ENCODE measurements around the gene NTM.

The NTM gene

GRCh38 chr11:131694526-131695424, 324.4 kb downstream of the NTM start:
- H3K27ac ChIP-seq (ENCODE audit: low read length): no peak overlapping the region
- no peaks in the 10 kb centered on the region for H3K36me3 ChIP-seq (replicated peaks; ENCODE audit: low read depth, low read length)
- H3K4me1 ChIP-seq (ENCODE audit: low read length): no peaks in the 10 kb centered on the region
- peak; percentile 77 for TF ChIP-seq CTCF (IDR thresholded peaks at IDR 0.05; ENCODE audit: low read depth, low read length)
- no peak for TF ChIP-seq EZH2phosphoT487 (IDR thresholded peaks at IDR 0.05; ENCODE audit: low read depth)
- peak overlapping the region; percentile 13; the same call in 1 of the 2 replicates for H3K4me2 ChIP-seq (ENCODE audit: low read length)
- no peaks in the 10 kb centered on the region for H3K9me3 ChIP-seq (ENCODE audit: insufficient read depth, low read length)
- no peak overlapping the region for H2AFZ ChIP-seq (ENCODE audit: low read depth, low read length)
- H3K79me2 ChIP-seq (ENCODE audit: low read length): no peaks in the 10 kb centered on the region
- H4K20me1 ChIP-seq (ENCODE audit: insufficient read depth, low read length): no peaks in the 10 kb centered on the region
- peaks cover 19% of the 10 kb centered on the region for H3K27me3 ChIP-seq (ENCODE audit: low read depth, low read length)
- H3K9ac ChIP-seq (ENCODE audit: low read length): no peak overlapping the region
- no peak overlapping the region for H3K4me3 ChIP-seq (ENCODE audit: low read length)

GRCh38 chr11:131695889-131696429, 325.5 kb downstream of the NTM start:
- Histone ChIP-seq H3K79me2 (ENCODE audit: low read length) (no peaks in the 10 kb centered on the region), H3K4me3 (ENCODE audit: low read length) (no peak overlapping the region), H3K27ac (ENCODE audit: low read length) (no peak overlapping the region), H3K4me1 (ENCODE audit: low read length) (no peaks in the 10 kb centered on the region), H3K9me3 (ENCODE audit: insufficient read depth, low read length) (no peaks in the 10 kb centered on the region), H3K36me3 (replicated peaks; ENCODE audit: low read depth, low read length) (no peaks in the 10 kb centered on the region), H3K27me3 (ENCODE audit: low read depth, low read length) (peaks cover 19% of the 10 kb centered on the region), H2AFZ (ENCODE audit: low read depth, low read length) (no peak overlapping the region), H3K4me2 (ENCODE audit: low read length) (no peak overlapping the region), H3K9ac (ENCODE audit: low read length) (no peak overlapping the region), H4K20me1 (ENCODE audit: insufficient read depth, low read length) (no peaks in the 10 kb centered on the region)
- no peak for TF ChIP-seq CTCF (IDR thresholded peaks at IDR 0.05; ENCODE audit: low read depth, low read length)
- no peak for TF ChIP-seq EZH2phosphoT487 (IDR thresholded peaks at IDR 0.05; ENCODE audit: low read depth)

DNA sequence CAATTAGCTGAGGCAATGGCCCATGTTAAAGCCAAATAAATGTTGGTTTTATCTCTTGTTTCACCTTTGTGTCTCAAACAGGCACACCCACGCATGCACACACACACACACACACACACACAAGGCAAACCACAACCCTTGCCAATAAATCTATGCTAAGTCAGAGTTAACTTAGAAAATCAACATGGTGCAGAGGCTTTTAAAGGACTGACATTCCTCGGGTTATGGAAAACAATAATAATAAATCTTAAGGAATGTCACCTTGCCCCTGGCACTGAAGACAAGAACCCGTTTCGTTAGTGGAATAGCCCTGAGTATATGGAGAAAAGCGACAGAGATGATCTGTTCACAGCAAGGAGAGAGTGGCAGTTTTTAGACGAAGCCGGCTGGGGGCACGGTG, 326.3 kb downstream of the NTM start:
- Histone ChIP-seq H3K79me2 (ENCODE audit: low read length) (no peaks in the 10 kb centered on the region), H3K9ac (ENCODE audit: low read length) (no peak overlapping the region), H3K9me3 (ENCODE audit: insufficient read depth, low read length) (no peaks in the 10 kb centered on the region), H3K27ac (ENCODE audit: low read length) (no peak overlapping the region), H3K36me3 (replicated peaks; ENCODE audit: low read depth, low read length) (no peaks in the 10 kb centered on the region), H3K4me2 (ENCODE audit: low read length) (no peak overlapping the region), H3K4me3 (ENCODE audit: low read length) (no peak overlapping the region), H3K4me1 (ENCODE audit: low read length) (no peaks in the 10 kb centered on the region), H4K20me1 (ENCODE audit: insufficient read depth, low read length) (no peaks in the 10 kb centered on the region), H3K27me3 (ENCODE audit: low read depth, low read length) (peaks cover 19% of the 10 kb centered on the region), H2AFZ (ENCODE audit: low read depth, low read length) (no peak overlapping the region)
- TF ChIP-seq CTCF (IDR thresholded peaks at IDR 0.05; ENCODE audit: low read depth, low read length) (no peak), EZH2phosphoT487 (IDR thresholded peaks at IDR 0.05; ENCODE audit: low read depth) (no peak)

GRCh38 chr11:131703311-131703710, 332.9 kb downstream of the NTM start:
- TF ChIP-seq CTCF (IDR thresholded peaks at IDR 0.05; ENCODE audit: low read depth, low read length): no peak
- no peak for TF ChIP-seq EZH2phosphoT487 (IDR thresholded peaks at IDR 0.05; ENCODE audit: low read depth)
- Histone ChIP-seq H3K79me2 (ENCODE audit: low read length) (no peaks in the 10 kb centered on the region), H3K4me3 (ENCODE audit: low read length) (no peak overlapping the region), H3K27me3 (ENCODE audit: low read depth, low read length) (no peaks in the 10 kb centered on the region), H3K36me3 (replicated peaks; ENCODE audit: low read depth, low read length) (no peaks in the 10 kb centered on the region), H4K20me1 (ENCODE audit: insufficient read depth, low read length) (no peaks in the 10 kb centered on the region), H3K4me1 (ENCODE audit: low read length) (no peaks in the 10 kb centered on the region), H3K9ac (ENCODE audit: low read length) (no peak overlapping the region), H3K27ac (ENCODE audit: low read length) (no peak overlapping the region), H2AFZ (ENCODE audit: low read depth, low read length) (no peak overlapping the region), H3K9me3 (ENCODE audit: insufficient read depth, low read length) (peaks cover 5% of the 10 kb centered on the region; the same call in 1 of the 2 replicates), H3K4me2 (ENCODE audit: low read length) (no peak overlapping the region)

Data from OCI-LY3 (cell line).